Esophagus muscularis mucosa (tissue), 4 donors: ENCODE data around the gene NNAT. TPM values are rescaled to one million over a fixed set of nuclear protein-coding genes. Genes with fewer than 3 reads are reported as not detected.

Experiments used
- DNase-seq: peaks from one replicate; pipeline ENCODE4 v3.0.0-alpha.2; 2017; ENCODE audit errors: extremely low spot score
- H3K27ac ChIP-seq, 4 donors: fragments of 200-600 bp; sonication (generic); replicated peaks in 1 of 4; 1 replicate in 3 of 4; 2 replicates in 1 of 4; pipeline ENCODE4 v1.5.1; 2016 to 2019; ENCODE audit warnings: mild to moderate bottlenecking in 1 of 4
- H3K27me3 ChIP-seq, 4 donors: fragments of 200-600 bp; sonication (generic); one replicate each; pipeline versions ENCODE4 v1.5.1 to v1.6.0; 2016 to 2019
- H3K36me3 ChIP-seq, 4 donors: fragments of 200-600 bp; sonication (generic); one replicate each; pipeline ENCODE4 v1.5.1; 2016 to 2019
- H3K4me1 ChIP-seq, 4 donors: fragments of 200-600 bp; sonication (generic); one replicate each; pipeline ENCODE4 v1.5.1; 2016 to 2019
- H3K4me3 ChIP-seq, 4 donors: fragments of 200-600 bp; sonication (generic); 1 replicate in 2 of 4; 2 replicates in 2 of 4; pipeline ENCODE4 v1.5.1; 2016 to 2019; ENCODE audit warnings: mild to moderate bottlenecking in 4 of 4, moderate library complexity in 1 of 4
- H3K9me3 ChIP-seq, 4 donors: fragments of 200-600 bp; sonication (generic); 1 replicate in 3 of 4; 2 replicates in 1 of 4; pipeline ENCODE4 v1.5.1; 2016 to 2019
- EP300 ChIP-seq: sonication (generic); formaldehyde crosslinking; IDR thresholded peaks from one replicate; pipeline ENCODE4 v1.6.1; 2017; ENCODE audit warnings: antibody characterized with exemption
- POLR2A ChIP-seq: fragments of 450-650 bp; IDR thresholded peaks from one replicate; pipeline ENCODE4 v1.6.1; 2017; ENCODE audit warnings: antibody characterized with exemption, moderate library complexity, mild to moderate bottlenecking, low read depth
- POLR2AphosphoS5 ChIP-seq, 2 donors: sonication (generic); formaldehyde crosslinking; IDR thresholded peaks; one replicate each; pipeline ENCODE4 v1.6.1; 2017; ENCODE audit warnings: antibody characterized with exemption in 2 of 2
- whole genome bisulfite sequencing: methylation state at CpG from one replicate; pipeline ENCODE4 v1.1.5; 2018; 5-methylcytosine and 5-hydroxymethylcytosine counted together
- intact Hi-C: fragments of 100-400 bp; cut with DNase I; formaldehyde crosslinking; loops from one replicate; pipeline ENCODE4 v1.15.1; 2023
- total RNA-seq, 4 donors: library from RNA; depleted of rRNA; stranded (reverse); fragments of >200 nt; gene quantifications; one replicate each; pipeline versions ENCODE4 v1.1.0 to v1.2.1, GENCODE V29; 2016
- TF ChIP-seq, protein P1 (sequence below), 3 experiments: fragments of 200-600 bp in 2 of 3; fragments of 450-650 bp in 1 of 3; sonication (generic) in 2 of 3; IDR thresholded peaks; one replicate each; pipeline ENCODE4 v1.5.1; 2017 to 2019; ENCODE audit warnings: antibody characterized with exemption in 3 of 3, mild to moderate bottlenecking in 2 of 3, moderate library complexity in 1 of 3

The NNAT gene
- total RNA-seq, 4 donors from 2014 or later: 2.6 to 14.1 (median 9.1) TPM

- peak; percentile 87 for DNase-seq
- no peak overlapping the region for H3K4me3 ChIP-seq
- peaks cover 0 to 45% (median 10%) of the 10 kb centered on the region in 4 donors for H3K27me3 ChIP-seq
- intact Hi-C loops: no loop called here
- no peak for TF ChIP-seq EP300
- no peak for TF ChIP-seq POLR2AphosphoS5 (IDR thresholded peaks at IDR 0.05)
- TF ChIP-seq, protein P1, sequence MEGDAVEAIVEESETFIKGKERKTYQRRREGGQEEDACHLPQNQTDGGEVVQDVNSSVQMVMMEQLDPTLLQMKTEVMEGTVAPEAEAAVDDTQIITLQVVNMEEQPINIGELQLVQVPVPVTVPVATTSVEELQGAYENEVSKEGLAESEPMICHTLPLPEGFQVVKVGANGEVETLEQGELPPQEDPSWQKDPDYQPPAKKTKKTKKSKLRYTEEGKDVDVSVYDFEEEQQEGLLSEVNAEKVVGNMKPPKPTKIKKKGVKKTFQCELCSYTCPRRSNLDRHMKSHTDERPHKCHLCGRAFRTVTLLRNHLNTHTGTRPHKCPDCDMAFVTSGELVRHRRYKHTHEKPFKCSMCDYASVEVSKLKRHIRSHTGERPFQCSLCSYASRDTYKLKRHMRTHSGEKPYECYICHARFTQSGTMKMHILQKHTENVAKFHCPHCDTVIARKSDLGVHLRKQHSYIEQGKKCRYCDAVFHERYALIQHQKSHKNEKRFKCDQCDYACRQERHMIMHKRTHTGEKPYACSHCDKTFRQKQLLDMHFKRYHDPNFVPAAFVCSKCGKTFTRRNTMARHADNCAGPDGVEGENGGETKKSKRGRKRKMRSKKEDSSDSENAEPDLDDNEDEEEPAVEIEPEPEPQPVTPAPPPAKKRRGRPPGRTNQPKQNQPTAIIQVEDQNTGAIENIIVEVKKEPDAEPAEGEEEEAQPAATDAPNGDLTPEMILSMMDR (IDR thresholded peaks at IDR 0.05): no peak
- no peaks in the 10 kb centered on the region for H3K9me3 ChIP-seq
- no peaks in the 10 kb centered on the region for H3K36me3 ChIP-seq
- peaks cover 0 to 16% (median 13%) of the 10 kb centered on the region in 4 donors for H3K4me1 ChIP-seq
- no peak overlapping the region for H3K27ac ChIP-seq
- 8% methylated on average over 13 of the region's 13 CpGs for WGBS
Observed at GRCh38 chr20:37567671-37568588, 46.9 kb downstream of the NNAT start.

- WGBS: 91% methylated on average over 1 of the region's 1 CpG
Observed at GRCh38 chr20:37570419-37570818, 49.4 kb downstream of the NNAT start.

DNA sequence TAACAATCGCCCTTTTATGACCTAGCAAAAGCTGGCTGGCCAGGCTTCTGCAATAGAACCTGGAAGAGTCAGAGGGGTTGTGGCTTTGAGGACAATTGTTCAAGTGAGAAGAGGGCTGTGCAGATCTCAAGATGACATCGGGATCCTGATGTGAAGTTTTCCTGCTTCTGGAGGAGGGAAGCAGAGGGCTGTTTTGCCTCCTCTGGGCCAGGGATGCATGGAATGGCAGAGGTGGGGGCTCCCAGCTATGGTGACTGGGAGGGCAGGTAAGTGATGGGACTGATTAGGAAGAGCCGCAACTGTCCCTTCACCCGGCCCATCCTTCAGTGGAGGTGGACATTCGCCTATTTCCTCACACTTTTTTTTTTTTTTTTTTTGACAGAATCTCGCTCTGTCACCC is 50.0 kb downstream of the NNAT start:
- H3K36me3 ChIP-seq: no peaks in the 10 kb centered on the region
- intact Hi-C loops: no loop called here
- WGBS: 74% methylated on average over 6 of the region's 6 CpGs
- peaks cover 0 to 9% (median 5%) of the 10 kb centered on the region in 4 donors for H3K4me1 ChIP-seq
- DNase-seq: no peak
- no peak overlapping the region for H3K4me3 ChIP-seq
- H3K27ac ChIP-seq: no peak overlapping the region
- TF ChIP-seq, protein P1 (IDR thresholded peaks at IDR 0.05): no peak
- no peak for TF ChIP-seq POLR2A
- no peak for TF ChIP-seq POLR2AphosphoS5 (IDR thresholded peaks at IDR 0.05)
- no peak for TF ChIP-seq EP300
- H3K9me3 ChIP-seq: no peaks in the 10 kb centered on the region
- H3K27me3 ChIP-seq: peaks cover 0 to 30% (median 6%) of the 10 kb centered on the region in 4 donors

More at GRCh38 chr20:37570419-37570818, 49.4 kb downstream of the NNAT start:
- Histone ChIP-seq H3K36me3 (no peaks in the 10 kb centered on the region), H3K4me1 (peaks cover 0 to 9% (median 5%) of the 10 kb centered on the region in 4 donors), H3K27ac (no peak overlapping the region), H3K4me3 (no peak overlapping the region), H3K27me3 (peaks cover 0 to 36% (median 6%) of the 10 kb centered on the region in 4 donors), H3K9me3 (no peaks in the 10 kb centered on the region)
- TF ChIP-seq POLR2A (no peak), EP300 (no peak), POLR2AphosphoS5 (IDR thresholded peaks at IDR 0.05) (no peak)
- TF ChIP-seq, protein P1 (IDR thresholded peaks at IDR 0.05): no peak
- no peak for DNase-seq
- intact Hi-C loops: no loop called here

Other genes with a start within 250 kb of the NNAT start
- gene MANBAL, start 231.6 kb upstream of the NNAT start, total RNA-seq: 10 to 100 TPM; 38.3 to 56.3 (median 47.3) TPM
- gene SRC, start 175.1 kb upstream of the NNAT start, total RNA-seq: 10 to 100 TPM; 27.5 to 52.2 (median 42.3) TPM
- 10 to 100 TPM; 41.9 to 59.6 (median 50.9) TPM for gene BLCAP, start 6.6 kb downstream of the NNAT start, total RNA-seq
- 10 to 100 TPM; 40.4 to 54.3 (median 44.7) TPM for gene CTNNBL1, start 172.8 kb downstream of the NNAT start, total RNA-seq